ENCODE data around the gene PPP2R2C. TPM values are rescaled to one million over a fixed set of nuclear protein-coding genes. Genes with fewer than 3 reads are reported as not detected.

Gene PPP2R2C
- 46.9 TPM for total RNA-seq

DNA sequence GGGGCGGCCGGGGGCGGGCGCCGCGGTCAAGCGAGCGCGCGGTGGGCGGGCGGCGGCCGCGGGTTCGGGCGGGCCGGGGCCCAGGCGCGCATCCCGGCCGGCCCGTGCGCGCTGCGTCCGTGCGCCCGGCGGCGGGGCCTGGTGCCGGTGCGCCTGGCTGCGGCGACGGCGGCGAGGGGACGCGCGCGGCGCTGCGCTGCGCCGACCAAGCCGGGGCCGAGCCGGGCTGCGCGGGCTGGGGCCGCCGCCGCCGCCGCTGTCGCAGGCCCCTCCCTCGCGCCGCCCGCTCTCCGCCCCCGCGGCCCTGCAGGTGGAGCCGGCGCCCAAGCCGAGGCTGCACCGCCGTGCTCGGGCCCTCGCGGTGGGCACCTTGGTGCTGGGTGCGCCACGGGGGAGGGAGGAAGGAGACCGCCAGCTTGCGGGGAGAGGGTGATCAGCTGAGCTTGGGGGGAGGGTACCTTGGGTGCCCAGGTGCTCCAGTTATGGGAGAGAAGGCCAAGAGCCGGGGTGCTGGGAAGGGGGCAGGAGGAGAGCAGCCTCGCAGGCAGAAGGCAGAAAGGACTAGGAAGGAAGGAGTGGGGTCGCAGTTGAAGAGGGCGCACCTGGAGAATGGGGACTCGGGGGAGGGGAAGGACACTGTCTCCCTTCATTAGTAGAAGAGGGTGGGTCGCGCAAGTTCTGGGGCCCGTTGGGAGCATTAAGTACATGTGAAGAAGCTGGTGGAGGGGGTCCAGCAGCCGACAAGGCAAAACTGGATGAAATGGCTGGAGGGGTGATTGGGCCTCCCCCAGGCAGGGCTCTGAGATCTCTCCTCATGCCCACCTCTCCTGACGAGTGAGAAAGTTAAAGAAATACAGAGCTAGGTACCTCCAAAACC, at the start of gene PPP2R2C:
PPP2R2C (minus strand) TSS at position 228 of the 877 bp plus-strand sequence. CDS start 385 bp downstream, outside the sequence.
- FAIRE-seq (no peak), DNase-seq (ENCODE audit: low spot score in 2 of 2) (peak; percentile 59 to 63)

DNA sequence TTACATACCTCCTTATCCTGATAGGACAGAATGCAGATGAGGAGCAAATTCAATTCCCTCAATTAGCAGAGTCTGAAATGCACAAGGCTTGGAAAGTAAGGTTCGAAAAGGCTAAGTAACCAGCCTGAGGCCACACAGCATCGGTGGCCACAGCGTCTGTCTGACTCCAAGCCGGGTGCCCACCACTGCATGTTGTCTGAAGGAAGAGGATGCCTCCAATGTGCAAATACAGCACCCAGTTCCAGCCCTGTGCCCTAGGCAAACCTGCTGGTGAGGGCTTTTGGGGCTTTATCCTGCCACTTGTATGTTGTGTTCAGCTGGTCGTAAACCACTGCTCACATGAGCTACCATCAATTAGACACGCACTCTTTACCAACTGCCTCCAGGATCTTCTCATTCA, 48.6 kb upstream of the PPP2R2C start:
- DNase-seq (ENCODE audit: low spot score in 2 of 2) (no peak), FAIRE-seq (no peak)

DNA sequence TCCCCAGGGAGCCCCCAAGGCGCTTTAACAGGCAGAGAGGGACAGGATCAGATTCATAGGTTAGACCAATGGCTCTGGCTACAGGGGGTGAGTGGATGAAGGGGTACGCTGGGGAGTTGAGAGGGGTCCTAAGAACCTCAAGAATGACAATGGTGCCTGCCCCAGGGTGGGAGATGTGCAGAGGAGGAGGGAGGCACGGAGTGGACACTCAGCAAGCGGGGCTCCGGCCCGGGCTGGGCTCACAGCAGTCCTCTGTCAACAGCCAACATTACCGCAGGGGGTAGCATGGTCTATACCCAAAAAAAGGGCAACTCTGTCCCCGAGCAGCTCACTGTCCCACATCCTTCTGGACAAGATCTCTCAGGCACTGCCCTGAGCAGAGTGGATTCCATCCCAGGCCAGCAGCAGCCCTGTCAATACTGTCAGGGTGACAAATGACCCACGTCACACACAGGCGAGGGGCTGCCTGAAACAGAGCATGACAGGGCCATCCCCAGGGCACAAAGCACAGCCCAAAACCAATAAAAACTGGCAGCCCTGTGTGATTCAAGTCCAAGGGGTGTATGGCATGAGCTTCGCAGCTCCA, 47.7 kb upstream of the PPP2R2C start:
- FAIRE-seq = no peak

DNA sequence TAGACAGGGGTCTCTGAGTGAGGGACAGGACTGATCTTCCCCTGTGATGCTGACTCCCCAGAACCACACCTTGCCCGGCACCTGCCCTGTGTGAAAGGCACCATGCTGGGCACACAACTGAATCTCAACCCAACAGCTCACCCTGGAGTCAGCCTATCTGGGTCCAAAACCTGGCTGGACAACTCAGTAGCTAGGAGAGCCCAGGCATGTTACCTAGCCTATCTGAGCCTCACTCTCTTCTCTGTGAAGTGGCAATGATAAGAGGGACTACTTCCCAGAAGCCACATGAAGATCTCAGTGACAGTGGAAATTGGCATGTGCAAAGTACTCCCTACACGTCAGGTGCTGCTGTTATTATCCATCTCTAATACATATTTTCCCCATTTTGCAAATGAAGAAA, 44.8 kb upstream of the PPP2R2C start:
- no peak for FAIRE-seq

More for the DNA sequence above, 47.7 kb upstream of the PPP2R2C start:
- DNase-seq (ENCODE audit: low spot score in 2 of 2) = no peak

DNA sequence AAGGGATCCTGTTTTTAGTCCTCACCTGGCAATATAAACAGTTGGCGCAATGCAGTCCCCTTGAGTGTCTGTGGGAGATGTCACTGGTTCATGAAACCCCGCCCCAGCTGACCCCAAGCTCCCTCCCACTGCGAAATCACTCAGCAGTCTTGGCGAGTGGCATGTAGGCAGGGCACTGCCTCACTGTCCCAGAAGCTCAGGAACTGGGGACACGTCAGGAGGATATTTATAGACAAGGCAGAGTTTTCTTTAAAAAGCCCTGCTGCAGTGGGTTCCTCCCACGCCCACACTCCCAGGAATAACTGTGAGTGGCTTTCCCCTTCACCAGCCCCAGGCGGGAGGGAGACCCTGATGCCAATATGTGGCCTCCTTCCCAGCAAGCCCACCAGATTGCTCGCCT, 44.3 kb upstream of the PPP2R2C start:
- no peak for FAIRE-seq
- DNase-seq (ENCODE audit: low spot score in 2 of 2) = no peak

More for the DNA sequence above, 44.8 kb upstream of the PPP2R2C start:
- DNase-seq (ENCODE audit: low spot score in 2 of 2) = no peak

DNA sequence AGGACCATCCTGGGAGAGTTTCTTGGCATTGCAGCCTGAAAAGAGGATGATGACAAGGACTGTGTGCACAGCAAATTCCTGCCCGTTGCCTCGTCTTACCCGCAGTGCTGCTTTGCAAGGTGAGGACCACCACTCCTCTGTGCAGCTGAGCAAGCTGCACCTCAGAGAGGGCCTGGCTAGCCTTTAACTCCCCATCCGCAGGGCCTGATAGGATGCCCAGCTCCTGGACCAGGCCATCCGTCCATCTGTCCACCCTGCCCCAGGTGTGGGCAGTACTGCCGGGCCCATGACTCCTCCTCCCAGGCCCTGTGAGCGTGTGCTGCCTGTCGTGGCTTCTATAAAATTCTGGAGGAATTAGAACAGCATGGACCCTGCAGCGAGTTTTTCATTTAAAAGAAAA, 43.9 kb upstream of the PPP2R2C start:
- FAIRE-seq = no peak
- no peak for DNase-seq (ENCODE audit: low spot score in 2 of 2)

DNA sequence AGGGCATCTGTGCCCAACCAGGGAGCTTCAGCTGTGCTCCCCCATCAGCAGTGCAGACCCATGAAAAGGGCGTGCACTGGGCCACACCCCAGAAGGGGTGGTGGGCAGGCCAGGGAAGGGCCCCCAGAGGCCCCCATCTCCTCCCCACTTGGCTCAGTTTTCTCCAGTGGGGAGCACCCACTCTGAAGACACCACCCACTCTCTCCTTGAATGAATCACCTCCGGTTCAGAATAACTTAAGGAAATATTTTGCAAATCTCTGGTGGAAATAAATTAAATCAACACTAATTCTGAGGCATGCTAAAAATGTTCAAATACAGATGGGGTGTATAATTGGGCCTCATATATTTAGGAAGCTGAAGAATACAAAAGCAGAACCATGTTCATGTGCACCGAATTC, 41.3 kb upstream of the PPP2R2C start:
- no peak for FAIRE-seq

DNA sequence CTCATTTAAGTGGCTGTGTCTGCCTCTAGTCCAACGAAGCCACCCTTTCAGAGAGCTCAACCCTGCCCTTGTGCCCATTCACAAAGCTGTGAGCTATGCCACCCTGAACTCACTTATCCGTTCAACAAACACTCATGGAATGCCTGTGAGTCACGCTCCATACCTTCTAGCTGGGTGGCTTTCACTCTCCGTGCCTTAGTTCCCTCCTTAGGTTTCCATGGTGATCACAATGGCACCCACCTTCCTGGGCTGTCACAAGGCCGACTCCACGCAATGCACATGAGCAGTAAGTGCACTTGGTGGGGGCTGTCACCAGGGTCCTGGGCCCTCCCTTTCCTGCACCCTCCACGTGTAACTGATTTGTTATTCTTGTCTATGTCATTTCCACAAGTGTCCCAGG, 37.2 kb upstream of the PPP2R2C start:
- no peak for DNase-seq (ENCODE audit: low spot score in 2 of 2)
- FAIRE-seq = no peak

More for the DNA sequence above, 41.3 kb upstream of the PPP2R2C start:
- no peak for DNase-seq (ENCODE audit: low spot score in 2 of 2)

DNA sequence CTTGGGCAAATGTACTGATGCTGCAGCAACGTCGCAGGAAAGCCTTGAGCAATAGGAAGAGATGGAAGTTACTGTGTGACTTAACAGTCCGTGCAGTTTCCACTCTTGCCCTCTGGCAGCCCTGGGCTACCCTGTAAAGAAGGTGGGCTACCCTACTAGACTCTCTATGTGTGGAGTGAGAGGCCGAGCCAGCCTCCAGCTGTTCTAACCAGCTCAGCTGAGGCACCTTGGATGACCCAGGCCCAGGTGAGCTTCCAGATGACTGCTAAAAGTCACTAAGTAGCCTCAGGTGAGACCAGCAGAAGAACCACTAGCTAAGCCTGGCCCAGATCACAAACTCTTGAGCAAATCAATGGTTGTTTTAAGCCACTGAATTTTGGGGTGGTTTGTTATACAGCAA, 34.9 kb upstream of the PPP2R2C start:
- DNase-seq (ENCODE audit: low spot score in 2 of 2) = no peak
- no peak for FAIRE-seq

DNA sequence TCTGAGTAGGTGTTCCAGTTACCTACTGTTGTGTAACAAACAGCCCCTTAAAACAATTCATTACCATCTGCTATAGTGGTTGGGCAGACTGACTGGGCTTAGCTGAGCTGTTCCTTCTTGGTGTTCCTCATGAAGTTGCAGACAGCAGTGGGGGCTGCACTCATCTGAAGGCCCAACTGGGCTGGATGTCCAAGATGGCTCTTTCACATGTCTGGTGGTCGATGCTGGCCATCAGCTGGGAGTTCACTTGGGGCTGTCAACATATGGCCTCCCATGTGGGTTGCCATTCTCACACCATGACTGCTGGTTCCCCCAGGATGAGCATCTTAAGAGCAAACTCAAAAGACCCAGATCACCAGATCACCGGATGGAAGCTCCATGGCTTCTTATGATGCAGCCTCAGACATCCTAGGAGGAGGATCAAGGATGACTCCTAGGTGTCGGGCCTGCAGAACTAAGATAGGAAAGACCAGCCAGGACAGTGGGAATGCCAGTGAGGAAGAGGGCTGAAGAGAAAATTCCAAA, 34.3 kb upstream of the PPP2R2C start:
- FAIRE-seq (no peak), DNase-seq (ENCODE audit: low spot score in 2 of 2) (no peak)

DNA sequence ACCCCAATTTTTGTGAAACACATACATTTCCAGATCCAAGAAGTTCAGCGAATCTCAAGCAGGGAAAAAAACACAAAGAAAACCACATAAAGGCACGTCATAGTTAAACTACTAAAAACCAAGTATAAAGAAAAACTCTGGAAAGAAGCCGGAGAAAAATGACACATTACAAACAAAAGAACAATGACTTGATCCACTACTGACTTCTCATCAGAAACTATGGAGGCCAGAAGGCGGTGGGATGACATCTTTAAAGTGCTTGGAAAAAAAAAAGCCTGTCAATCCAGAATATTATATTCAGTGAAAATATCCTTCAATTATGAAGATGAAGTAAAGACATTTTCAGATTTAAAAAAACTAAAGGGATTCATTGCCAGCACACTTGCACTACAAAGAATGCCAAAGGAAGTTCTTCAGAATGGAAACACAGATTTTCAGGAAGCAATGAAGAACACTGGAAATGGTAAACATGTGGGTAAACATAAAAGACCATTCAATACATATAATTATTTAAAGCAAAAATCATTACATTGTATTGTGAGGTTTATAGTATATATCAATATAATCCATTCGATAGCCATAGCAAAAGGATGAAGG, 32.6 kb upstream of the PPP2R2C start:
- FAIRE-seq = no peak
- no peak for DNase-seq (ENCODE audit: low spot score in 2 of 2)

DNA sequence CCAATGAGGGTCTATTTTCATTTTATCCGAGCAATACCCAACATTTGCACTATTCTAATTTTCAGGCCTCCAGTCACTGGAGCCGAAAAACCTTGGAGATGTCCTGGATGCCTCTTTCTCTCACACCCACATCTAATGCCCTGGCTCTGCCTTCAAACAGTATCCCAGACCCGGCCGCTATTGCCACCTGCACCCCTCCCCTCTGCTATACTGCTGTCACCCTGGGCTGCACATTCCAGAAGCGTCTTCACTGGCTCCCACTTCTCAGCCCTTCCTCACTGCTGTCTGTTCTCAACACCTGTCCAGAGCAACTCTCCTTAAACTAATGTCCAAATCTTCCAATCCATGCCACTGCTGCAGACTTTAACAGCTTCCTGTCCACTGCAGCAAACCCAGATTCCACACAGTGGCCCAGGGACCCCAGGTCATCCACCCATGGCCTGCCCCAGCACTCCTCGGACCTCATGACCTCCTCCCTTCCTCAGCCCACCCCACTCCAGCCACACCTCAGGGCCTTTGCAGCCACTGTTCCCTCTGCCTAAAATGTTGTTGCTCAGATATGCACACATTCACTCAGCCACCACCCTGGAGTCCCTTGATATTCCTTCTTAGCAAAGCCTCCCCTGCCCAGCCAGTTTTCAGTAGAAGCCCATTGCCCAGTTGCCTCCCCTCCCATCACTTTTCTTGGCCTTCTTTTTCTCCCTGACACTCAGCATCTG, 30.5 kb upstream of the PPP2R2C start:
- FAIRE-seq (no peak), DNase-seq (ENCODE audit: low spot score in 2 of 2) (no peak)

DNA sequence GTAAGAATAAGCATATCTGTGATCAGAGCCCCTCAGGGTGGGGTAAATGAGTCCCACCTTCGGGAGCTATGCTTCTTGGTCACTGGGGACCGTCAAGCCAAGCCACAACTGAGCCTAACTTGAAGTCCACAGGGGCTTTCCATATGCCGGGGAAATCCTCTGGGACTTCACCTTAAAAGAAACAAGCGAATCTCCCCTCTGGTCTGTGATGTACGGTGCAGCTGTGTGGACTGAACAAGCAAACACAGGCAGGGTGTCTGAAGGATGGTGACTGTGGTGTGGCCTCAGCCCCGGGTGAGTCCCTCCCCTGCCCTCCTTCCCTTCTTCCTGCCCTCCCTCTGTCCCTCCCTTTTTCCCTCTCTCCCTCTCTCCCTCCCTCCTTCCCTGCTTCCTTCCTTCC, 29.7 kb upstream of the PPP2R2C start:
- DNase-seq (ENCODE audit: low spot score in 2 of 2) = no peak
- no peak for FAIRE-seq

DNA sequence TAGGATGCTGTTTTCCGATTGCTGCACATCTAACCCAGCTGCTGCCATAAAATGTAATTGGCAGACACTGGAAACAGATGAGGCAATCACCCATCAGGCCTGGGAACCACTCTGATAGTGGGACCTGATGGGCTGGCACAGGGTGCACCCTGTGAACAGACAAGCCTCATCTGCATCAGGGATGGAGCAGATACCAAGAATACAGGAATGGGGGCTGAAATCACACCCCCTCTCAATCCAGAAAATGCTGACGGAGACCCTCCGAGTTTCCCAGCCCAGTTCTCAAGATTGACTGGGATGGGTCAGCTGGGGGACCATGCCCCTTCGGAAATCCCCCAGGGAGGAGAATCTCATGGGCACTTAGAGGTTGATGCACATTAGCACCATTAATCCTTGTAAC, 28.8 kb upstream of the PPP2R2C start:
- no peak for DNase-seq (ENCODE audit: low spot score in 2 of 2)
- no peak for FAIRE-seq

DNA sequence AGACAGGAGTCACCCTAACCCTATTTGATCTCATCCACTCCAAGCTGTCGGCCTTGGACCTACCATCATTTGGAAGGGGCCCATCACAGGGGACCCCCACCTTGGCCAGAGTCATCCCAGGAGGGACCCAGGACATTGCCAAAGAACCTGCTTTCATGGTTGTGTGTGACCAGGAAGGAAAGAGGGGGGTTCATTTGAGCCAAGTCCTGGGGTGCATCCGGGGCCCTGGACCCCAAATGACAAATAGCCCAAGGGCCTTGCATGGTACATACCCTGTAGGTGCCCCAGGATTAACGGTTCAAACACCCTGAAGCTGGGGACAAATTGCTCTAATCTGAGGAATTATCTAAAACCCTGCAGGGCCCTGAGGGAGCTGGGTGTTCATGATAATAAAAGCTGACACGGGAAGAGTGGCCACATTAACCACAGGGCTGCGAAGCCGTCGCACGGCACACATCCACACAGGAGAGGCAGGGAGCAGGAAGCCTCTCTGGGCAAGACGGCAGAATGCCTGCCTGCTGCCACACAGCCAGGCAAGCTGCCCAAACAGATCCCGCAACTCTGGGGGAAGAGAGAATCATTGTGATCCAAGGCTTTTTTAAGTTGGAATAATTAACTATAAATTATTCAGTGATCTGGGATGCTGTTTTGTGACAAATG, 28.2 kb upstream of the PPP2R2C start:
- FAIRE-seq (no peak), DNase-seq (ENCODE audit: low spot score in 2 of 2) (no peak)

DNA sequence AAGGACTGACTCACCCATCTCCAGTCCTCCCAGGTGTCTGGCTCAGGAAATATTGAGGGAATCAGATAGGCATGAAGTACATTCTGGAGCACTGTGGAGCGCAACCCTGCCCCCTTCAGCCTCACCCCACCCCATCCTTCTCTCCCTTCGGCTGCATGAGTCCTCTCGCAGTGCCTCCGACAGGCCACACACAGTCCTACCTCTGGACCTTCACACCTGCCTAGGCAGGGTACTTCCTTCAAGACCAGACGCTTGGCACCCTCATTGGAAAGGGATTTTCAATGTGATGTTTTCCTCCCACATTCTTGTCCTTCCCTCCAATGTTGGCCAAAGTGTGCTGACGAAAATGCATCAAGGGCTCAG, 26.8 kb upstream of the PPP2R2C start:
- no peak for DNase-seq (ENCODE audit: low spot score in 2 of 2)
- FAIRE-seq = no peak

DNA sequence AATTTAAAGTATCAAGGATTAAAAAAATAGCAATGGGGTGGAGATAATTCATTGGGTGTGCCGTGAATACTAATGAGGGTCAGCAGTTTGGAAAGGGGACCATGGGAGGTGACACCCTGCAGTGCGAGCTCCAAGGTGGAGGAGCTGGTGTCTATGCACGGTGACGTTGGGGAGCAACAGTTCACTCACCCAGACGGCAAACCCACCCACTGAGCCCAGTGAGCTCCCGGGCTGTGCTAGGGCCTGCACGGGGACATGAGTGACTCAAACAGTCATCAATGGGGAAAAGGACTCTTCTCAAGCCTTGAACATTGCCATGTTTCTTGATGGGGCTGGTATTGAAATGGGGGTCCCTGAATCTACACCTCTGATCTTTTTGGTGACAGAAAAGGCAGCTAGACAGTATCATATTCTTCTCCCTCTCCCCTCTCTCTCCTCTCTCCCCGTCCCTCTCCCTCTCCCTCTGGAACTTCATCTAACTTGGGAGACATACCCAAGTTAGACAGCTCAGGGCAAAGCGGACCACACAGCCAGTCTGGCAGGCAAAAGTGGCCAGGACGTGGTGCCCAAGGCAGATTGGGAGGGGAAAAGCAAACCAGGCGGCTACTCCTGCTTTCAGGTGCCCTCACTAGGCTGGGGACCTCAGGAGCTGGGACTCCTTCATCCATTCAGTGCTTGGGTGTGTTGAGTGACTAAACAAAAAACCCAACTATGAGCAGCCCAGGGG, 26.3 kb upstream of the PPP2R2C start:
- FAIRE-seq (no peak), DNase-seq (ENCODE audit: low spot score in 2 of 2) (no peak)

DNA sequence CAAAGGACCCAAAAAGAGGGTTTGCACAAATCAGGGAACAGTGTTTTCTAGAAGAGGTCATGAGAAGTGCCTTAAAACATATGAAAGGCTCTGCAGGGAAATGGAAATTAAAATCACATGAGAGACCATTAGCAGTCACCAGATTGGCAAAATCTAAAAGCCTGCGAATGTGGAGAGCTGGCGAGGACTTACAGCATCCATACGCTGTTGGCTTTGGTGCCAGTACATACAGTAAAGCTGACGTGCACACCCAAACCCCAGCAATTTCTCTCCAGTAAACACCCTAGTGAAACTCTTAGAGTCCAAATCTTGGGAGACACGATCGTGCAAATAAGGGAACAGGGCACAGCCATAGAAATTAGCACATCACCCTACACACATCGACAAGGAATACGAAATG, 25.4 kb upstream of the PPP2R2C start:
- FAIRE-seq = no peak
- no peak for DNase-seq (ENCODE audit: low spot score in 2 of 2)

DNA sequence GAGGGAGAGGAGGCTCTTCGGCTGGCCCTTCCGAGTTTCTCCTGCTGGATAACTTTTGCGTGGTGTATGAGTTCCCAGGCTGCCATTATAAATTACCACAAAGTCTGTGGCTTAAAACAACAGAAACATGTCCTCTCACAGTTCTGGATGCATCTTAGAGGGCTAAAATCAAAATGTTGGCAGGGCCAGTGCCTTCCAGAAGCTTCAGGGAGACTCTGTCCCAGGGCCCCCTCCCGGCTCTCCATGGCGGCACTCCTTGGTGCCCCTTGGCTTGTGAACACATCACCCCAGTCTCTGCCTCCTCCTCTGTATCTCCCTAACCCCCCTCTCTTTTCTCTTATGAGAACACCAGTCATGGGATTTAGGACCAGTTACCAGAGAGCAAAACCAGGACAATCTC, 23.3 kb upstream of the PPP2R2C start:
- FAIRE-seq = no peak
- no peak for DNase-seq (ENCODE audit: low spot score in 2 of 2)

DNA sequence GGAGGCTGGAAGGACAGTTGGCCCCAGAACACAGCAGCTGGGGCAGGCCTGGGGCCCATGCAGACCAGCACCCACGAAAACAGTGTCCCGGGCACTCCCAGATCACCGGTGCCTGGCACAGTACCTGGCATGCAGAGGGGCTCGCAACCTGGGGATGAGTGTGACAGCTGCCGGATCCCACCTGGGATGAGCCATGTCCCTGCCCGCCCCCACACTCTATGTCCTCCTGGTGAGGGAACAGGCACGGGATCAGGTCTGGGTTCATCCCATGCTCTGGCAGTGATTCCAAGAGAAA, 22.8 kb upstream of the PPP2R2C start:
- DNase-seq (ENCODE audit: low spot score in 2 of 2) (no peak), FAIRE-seq (no peak)
